Right lobe of liver (tissue), 4 donors: Measurements from ENCODE around the gene SCIN.

Experiments used
- POLR2A ChIP-seq: fragments of 450-650 bp; IDR thresholded peaks from one replicate; pipeline ENCODE4 v1.6.1; 2017; ENCODE audit warnings: antibody characterized with exemption, mild to moderate bottlenecking
- TF ChIP-seq, protein P1 (sequence below), 4 donors: fragments of 200-600 bp in 3 of 4; fragments of 450-650 bp in 1 of 4; IDR thresholded peaks; one replicate each; pipeline versions ENCODE4 v1.5.1 to v1.8.0; 2016 to 2022; ENCODE audit warnings: antibody characterized with exemption in 4 of 4, mild to moderate bottlenecking in 2 of 4
- donor health status: DM: no; HTN: no; CAD: no.
- donor health status: DM: no; HTN: no; CAD: no.
- donor health status: DM: no; HTN: yes; CAD: no.

GRCh38 chr7:12573885-12574284 lies 3.4 kb downstream of the SCIN start:
- TF ChIP-seq POLR2A = no peak
- TF ChIP-seq, protein P1, sequence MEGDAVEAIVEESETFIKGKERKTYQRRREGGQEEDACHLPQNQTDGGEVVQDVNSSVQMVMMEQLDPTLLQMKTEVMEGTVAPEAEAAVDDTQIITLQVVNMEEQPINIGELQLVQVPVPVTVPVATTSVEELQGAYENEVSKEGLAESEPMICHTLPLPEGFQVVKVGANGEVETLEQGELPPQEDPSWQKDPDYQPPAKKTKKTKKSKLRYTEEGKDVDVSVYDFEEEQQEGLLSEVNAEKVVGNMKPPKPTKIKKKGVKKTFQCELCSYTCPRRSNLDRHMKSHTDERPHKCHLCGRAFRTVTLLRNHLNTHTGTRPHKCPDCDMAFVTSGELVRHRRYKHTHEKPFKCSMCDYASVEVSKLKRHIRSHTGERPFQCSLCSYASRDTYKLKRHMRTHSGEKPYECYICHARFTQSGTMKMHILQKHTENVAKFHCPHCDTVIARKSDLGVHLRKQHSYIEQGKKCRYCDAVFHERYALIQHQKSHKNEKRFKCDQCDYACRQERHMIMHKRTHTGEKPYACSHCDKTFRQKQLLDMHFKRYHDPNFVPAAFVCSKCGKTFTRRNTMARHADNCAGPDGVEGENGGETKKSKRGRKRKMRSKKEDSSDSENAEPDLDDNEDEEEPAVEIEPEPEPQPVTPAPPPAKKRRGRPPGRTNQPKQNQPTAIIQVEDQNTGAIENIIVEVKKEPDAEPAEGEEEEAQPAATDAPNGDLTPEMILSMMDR (IDR thresholded peaks at IDR 0.05) = no peak
